ENCODE results near the gene OR2AP1. TPM values are rescaled to one million over a fixed set of nuclear protein-coding genes. Genes with fewer than 3 reads are reported as not detected.

The OR2AP1 gene
- total and polyA plus RNA-seq, 2 donors (not counting 3 experiments of a cell fraction or from before 2014, with no cell fraction given) = not detected

- Histone ChIP-seq H3K9me3 (replicated peaks; ENCODE audit: control insufficient read depth, insufficient read depth, low read length) (no peaks in the 10 kb centered on the region), H3K27me3 (ENCODE audit: control insufficient read depth in 2 of 2, insufficient read depth in 2 of 2, low read length in 2 of 2) (peaks cover 2 to 4% of the 10 kb centered on the region in 2 experiments), H3K4me3 (replicated peaks in 1 of 3; ENCODE audit: insufficient read depth in 1 of 3, low read depth in 1 of 3, low read length in 3 of 3) (no peak overlapping the region), H3K4me1 (ENCODE audit: control insufficient read depth, extremely low read depth, insufficient read depth, low read length) (no peaks in the 10 kb centered on the region), H4K20me1 (replicated peaks; ENCODE audit: control insufficient read depth, extremely low read depth, insufficient read depth, low read length) (no peaks in the 10 kb centered on the region), H3K9ac (replicated peaks; ENCODE audit: extremely low read depth, insufficient read depth, low read length) (no peak overlapping the region), H2AFZ (ENCODE audit: low read depth, low read length) (no peak overlapping the region), H3K4me2 (ENCODE audit: insufficient read depth, low read length) (no peak overlapping the region), H3K79me2 (ENCODE audit: control insufficient read depth, insufficient read depth, low read length) (no peaks in the 10 kb centered on the region), H3K36me3 (ENCODE audit: control insufficient read depth in 2 of 2, extremely low read depth in 1 of 2, insufficient read depth in 2 of 2, low read length in 2 of 2) (no peaks in the 10 kb centered on the region), H3K27ac (ENCODE audit: insufficient read depth, low read depth, low read length) (no peak overlapping the region), H3K9me1 (replicated peaks; ENCODE audit: control insufficient read depth, extremely low read depth, insufficient read depth, low read length) (no peaks in the 10 kb centered on the region)
- POLR2A ChIA-PET = no interaction called here
- no peak for DNase-seq (ENCODE audit: low read depth, low spot score)
- CTCF ChIA-PET = interaction anchor here (0.8 kb wide), 1 partner anchor 421 kb away, joined by 3 read pairs; no protein-coding TSS in a partner anchor
- FAIRE-seq = no peak
- no peak for TF ChIP-seq POLR2A (IDR thresholded peaks at IDR 0.05; ENCODE audit: low read depth, low read length)
- intact Hi-C loops (cut with micrococcal nuclease) = no loop called here
- BruUV-seq (replicated peaks) = no TSS peak
- dilution Hi-C loops (cut with MboI; ENCODE audit: extremely low pct_ligation_motif_present, low sequenced_read_pairs) = no loop called here
Observed at GRCh38 chr12:55610598-55610997, 38.3 kb downstream of the OR2AP1 start.

GRCh38 chr12:55612646-55613045 lies 40.4 kb downstream of the OR2AP1 start:
- dilution Hi-C loops (cut with MboI; ENCODE audit: extremely low pct_ligation_motif_present, low sequenced_read_pairs) (no loop called here), intact Hi-C loops (cut with micrococcal nuclease) (no loop called here)
- DNase-seq (ENCODE audit: low read depth, low spot score) = no peak
- no TSS peak for BruUV-seq (replicated peaks)
- FAIRE-seq = no peak
- Histone ChIP-seq H3K27me3 (ENCODE audit: control insufficient read depth in 2 of 2, insufficient read depth in 2 of 2, low read length in 2 of 2) (peaks cover 2 to 4% of the 10 kb centered on the region in 2 experiments), H3K9me3 (replicated peaks; ENCODE audit: control insufficient read depth, insufficient read depth, low read length) (no peaks in the 10 kb centered on the region), H3K79me2 (ENCODE audit: control insufficient read depth, insufficient read depth, low read length) (no peaks in the 10 kb centered on the region), H3K9me1 (replicated peaks; ENCODE audit: control insufficient read depth, extremely low read depth, insufficient read depth, low read length) (no peaks in the 10 kb centered on the region), H4K20me1 (replicated peaks; ENCODE audit: control insufficient read depth, extremely low read depth, insufficient read depth, low read length) (no peaks in the 10 kb centered on the region), H3K27ac (ENCODE audit: insufficient read depth, low read depth, low read length) (no peak overlapping the region), H3K4me3 (replicated peaks in 1 of 3; ENCODE audit: insufficient read depth in 1 of 3, low read depth in 1 of 3, low read length in 3 of 3) (no peak overlapping the region), H3K4me2 (ENCODE audit: insufficient read depth, low read length) (no peak overlapping the region), H3K4me1 (ENCODE audit: control insufficient read depth, extremely low read depth, insufficient read depth, low read length) (no peaks in the 10 kb centered on the region), H2AFZ (ENCODE audit: low read depth, low read length) (no peak overlapping the region), H3K36me3 (ENCODE audit: control insufficient read depth in 2 of 2, extremely low read depth in 1 of 2, insufficient read depth in 2 of 2, low read length in 2 of 2) (no peaks in the 10 kb centered on the region), H3K9ac (replicated peaks; ENCODE audit: extremely low read depth, insufficient read depth, low read length) (no peak overlapping the region)
- POLR2A ChIA-PET = no interaction called here
- TF ChIP-seq POLR2AphosphoS5 (IDR thresholded peaks at IDR 0.05; ENCODE audit: insufficient read depth, low read depth, low read length) (no peak), FOS (IDR thresholded peaks at IDR 0.05; ENCODE audit: borderline replicate concordance, insufficient read depth, low read length) (no peak), CTCF (IDR thresholded peaks at IDR 0.05; ENCODE audit: extremely low read depth in 1 of 2, insufficient read depth in 1 of 2, low read depth in 1 of 2, low read length in 2 of 2) (no peak), GATA2 (IDR thresholded peaks at IDR 0.05; ENCODE audit: insufficient read depth, insufficient read length, low read depth, low read length) (no peak), MYC (IDR thresholded peaks at IDR 0.05; ENCODE audit: low read depth, low read length) (no peak), EZH2 (IDR thresholded peaks at IDR 0.05; ENCODE audit: borderline replicate concordance, low read depth, low read length, severe bottlenecking) (no peak), POLR2A (IDR thresholded peaks at IDR 0.05; ENCODE audit: low read depth, low read length) (no peak)
- CTCF ChIA-PET = no interaction called here

Measured in endothelial cell of umbilical vein (primary cell).